Measurements from ENCODE around the gene EPB41. TPM values are rescaled to one million over a fixed set of nuclear protein-coding genes. Genes with fewer than 3 reads are reported as not detected.
A peak's percentile ranks its signal among the peaks of the same experiment; 100 is the strongest.
"Not testable (repeated sequence)": the region's sequence is repeated elsewhere in the genome, so short reads cannot be mapped to it uniquely, and the experiment has no call there.

EPB41 gene
- total RNA-seq, 1 donor from 2014 or later: 102 TPM

GRCh38 chr1:29125237-29125641 lies 210.9 kb downstream of the EPB41 start:
- H3K27ac Mint-ChIP-seq: peak overlapping the region; percentile 96
- H3K27me3 Mint-ChIP-seq: peaks cover 11% of the 10 kb centered on the region
- H3K9me3 Mint-ChIP-seq (ENCODE audit: low read depth): no peaks in the 10 kb centered on the region
- H3K4me3 Mint-ChIP-seq (ENCODE audit: low read depth): peak overlapping the region; percentile 67
- H3K36me3 Mint-ChIP-seq (ENCODE audit: insufficient read depth): peaks cover 1% of the 10 kb centered on the region
- peaks cover 8% of the 10 kb centered on the region for H3K4me1 Mint-ChIP-seq (ENCODE audit: low read depth)
- TF ChIP-seq CTCF (IDR thresholded peaks at IDR 0.05; ENCODE audit: unreplicated experiment): no peak
- no peak for DNase-seq (ENCODE audit: low spot score, unreplicated experiment)

GRCh38 chr1:29125788-29126187 lies 211.4 kb downstream of the EPB41 start:
- no peak for DNase-seq (ENCODE audit: low spot score, unreplicated experiment)
- Mint-ChIP-seq H3K4me3 (ENCODE audit: low read depth) (peak overlapping the region; percentile 67), H3K27me3 (peaks cover 8% of the 10 kb centered on the region), H3K27ac (peak overlapping the region; percentile 96), H3K36me3 (ENCODE audit: insufficient read depth) (peaks cover under 1% of the 10 kb centered on the region), H3K9me3 (ENCODE audit: low read depth) (no peaks in the 10 kb centered on the region), H3K4me1 (ENCODE audit: low read depth) (peaks cover 8% of the 10 kb centered on the region)
- TF ChIP-seq CTCF (IDR thresholded peaks at IDR 0.05; ENCODE audit: unreplicated experiment): no peak

GRCh38 chr1:29126198-29126597 lies 211.8 kb downstream of the EPB41 start:
- Mint-ChIP-seq H3K9me3 (ENCODE audit: low read depth) (no peaks in the 10 kb centered on the region), H3K27ac (peak overlapping the region; percentile 96), H3K4me3 (ENCODE audit: low read depth) (peak overlapping the region; percentile 67), H3K4me1 (ENCODE audit: low read depth) (peaks cover 8% of the 10 kb centered on the region), H3K27me3 (peaks cover 6% of the 10 kb centered on the region), H3K36me3 (ENCODE audit: insufficient read depth) (no peaks in the 10 kb centered on the region)
- no peak for DNase-seq (ENCODE audit: low spot score, unreplicated experiment)
- TF ChIP-seq CTCF (IDR thresholded peaks at IDR 0.05; ENCODE audit: unreplicated experiment): no peak

- no peak for TF ChIP-seq CTCF (IDR thresholded peaks at IDR 0.05; ENCODE audit: unreplicated experiment)
- Mint-ChIP-seq H3K4me3 (ENCODE audit: low read depth) (no peak overlapping the region), H3K27ac (no peak overlapping the region), H3K4me1 (ENCODE audit: low read depth) (peaks cover 8% of the 10 kb centered on the region), H3K27me3 (peaks cover 6% of the 10 kb centered on the region), H3K9me3 (ENCODE audit: low read depth) (no peaks in the 10 kb centered on the region), H3K36me3 (ENCODE audit: insufficient read depth) (no peaks in the 10 kb centered on the region)
- no peak for DNase-seq (ENCODE audit: low spot score, unreplicated experiment)
Observed at GRCh38 chr1:29128739-29129138, 214.4 kb downstream of the EPB41 start.

- Mint-ChIP-seq H3K27me3 (peaks cover 6% of the 10 kb centered on the region), H3K9me3 (ENCODE audit: low read depth) (no peaks in the 10 kb centered on the region), H3K4me3 (ENCODE audit: low read depth) (no peak overlapping the region), H3K36me3 (ENCODE audit: insufficient read depth) (no peaks in the 10 kb centered on the region), H3K27ac (no peak overlapping the region), H3K4me1 (ENCODE audit: low read depth) (peaks cover 8% of the 10 kb centered on the region)
- DNase-seq (ENCODE audit: low spot score, unreplicated experiment): no peak
- TF ChIP-seq CTCF (IDR thresholded peaks at IDR 0.05; ENCODE audit: unreplicated experiment): no peak
Observed at GRCh38 chr1:29129916-29130315, 215.5 kb downstream of the EPB41 start.

GRCh38 chr1:29131056-29131455 lies 216.7 kb downstream of the EPB41 start:
- H3K9me3 Mint-ChIP-seq (ENCODE audit: low read depth); H3K4me1 Mint-ChIP-seq (ENCODE audit: low read depth); H3K27me3 Mint-ChIP-seq; DNase-seq (ENCODE audit: low spot score, unreplicated experiment); H3K4me3 Mint-ChIP-seq (ENCODE audit: low read depth); H3K27ac Mint-ChIP-seq; H3K36me3 Mint-ChIP-seq (ENCODE audit: insufficient read depth): not testable (repeated sequence)

Measured in progenitor cell of endocrine pancreas (in vitro differentiated cells).